PC-9 (cell line): Measurements from ENCODE around the gene SEMA5A. TPM values are rescaled to one million over a fixed set of nuclear protein-coding genes. Genes with fewer than 3 reads are reported as not detected.

ENCODE experiments used
- BruUV-seq: library from RNA; stranded (reverse); fragments of 400-500 nt; replicated peaks from 2 replicates; lab custom pipeline; 2021; lab: Mats Ljungman, UMichigan
- CTCF ChIA-PET: fragments of 300-600 bp; sonication (Branson Sonifier 250); formaldehyde crosslinking; loops from one replicate; lab custom pipeline; 2022; ENCODE audit warnings: antibody characterized with exemption; lab: Charles Lee
- POLR2A ChIA-PET: fragments of 300-600 bp; sonication (Branson Sonifier 250); formaldehyde crosslinking; loops from one replicate; lab custom pipeline; 2022; ENCODE audit warnings: antibody characterized with exemption; ENCODE audit not compliant: unreplicated experiment; lab: Charles Lee
- DNase-seq, 2 experiments: peaks; one replicate each; pipeline versions ENCODE4 v3.0.0 to v3.0.0-alpha.2; 2015 to 2022; ENCODE audit warnings: mixed read lengths in 1 of 2
- H2AFZ ChIP-seq: fragments of 200-600 bp; sonication (generic); 2 replicates; pipeline ENCODE4 v1.8.1; 2017; ENCODE audit warnings: antibody characterized with exemption
- H3F3A ChIP-seq: fragments of 200-600 bp; sonication (generic); 2 replicates; pipeline ENCODE4 v1.8.1; 2017; ENCODE audit warnings: antibody characterized with exemption, mild to moderate bottlenecking, low read depth; ENCODE audit not compliant: insufficient read depth
- H3K27ac ChIP-seq: fragments of 200-600 bp; sonication (generic); 2 replicates; pipeline ENCODE4 v1.6.1; 2016; ENCODE audit warnings: mixed run types
- H3K27me3 ChIP-seq: fragments of 200-600 bp; sonication (generic); 2 replicates; pipeline ENCODE4 v1.6.1; 2016; ENCODE audit warnings: low read depth, mixed run types; ENCODE audit not compliant: insufficient read depth
- H3K36me3 ChIP-seq: fragments of 200-600 bp; sonication (generic); 2 replicates; pipeline ENCODE4 v1.6.1; 2016; ENCODE audit warnings: low read depth, mixed run types
- H3K4me1 ChIP-seq: fragments of 200-600 bp; sonication (generic); replicated peaks from 2 replicates; pipeline ENCODE4 v1.6.1; 2016; ENCODE audit warnings: mixed run types; ENCODE audit not compliant: insufficient read depth
- H3K4me2 ChIP-seq: fragments of 200-600 bp; sonication (generic); 2 replicates; pipeline ENCODE4 v1.6.1; 2017; ENCODE audit warnings: mixed run types
- H3K4me3 ChIP-seq: fragments of 200-600 bp; sonication (generic); 2 replicates; pipeline ENCODE4 v1.6.1; 2016; ENCODE audit warnings: mixed run types
- H3K79me2 ChIP-seq: fragments of 200-600 bp; sonication (generic); 2 replicates; pipeline ENCODE4 v1.6.1; 2017; ENCODE audit warnings: low read depth, mixed run types
- H3K9me2 ChIP-seq: fragments of 200-600 bp; sonication (generic); 2 replicates; pipeline ENCODE4 v1.8.1; 2017; ENCODE audit warnings: mild to moderate bottlenecking; ENCODE audit not compliant: insufficient read depth
- H3K9me3 ChIP-seq: fragments of 200-600 bp; sonication (generic); 2 replicates; pipeline ENCODE4 v1.8.1; 2016; ENCODE audit warnings: low read depth; ENCODE audit not compliant: insufficient read depth
- H4K20me1 ChIP-seq: fragments of 200-600 bp; sonication (generic); 2 replicates; pipeline ENCODE4 v1.8.1; 2017; ENCODE audit not compliant: insufficient read depth
- EZH2 ChIP-seq: fragments of 200-600 bp; sonication (generic); IDR thresholded peaks from 2 replicates; pipeline ENCODE4 v1.8.0; 2017; ENCODE audit warnings: antibody characterized with exemption, low read depth
- intact Hi-C: fragments of 100-400 bp; cut with micrococcal nuclease; formaldehyde crosslinking; loops from one replicate; pipeline ENCODE4 v1.10.0; 2022; ENCODE audit not compliant: unreplicated experiment
- total RNA-seq: library from RNA; stranded (reverse); gene quantifications from 2 replicates; pipeline ENCODE4 v1.2.3, GENCODE V29; 2021
- TF ChIP-seq, protein P1 (sequence below): fragments of 200-600 bp; sonication (generic); conservative IDR thresholded peaks from 2 replicates; pipeline ENCODE4 v1.6.1; 2017; ENCODE audit warnings: mixed run types, antibody characterized with exemption, mild to moderate bottlenecking, moderate library complexity

SEMA5A gene
- total RNA-seq, 1 experiment from 2014 or later = not detected

DNA sequence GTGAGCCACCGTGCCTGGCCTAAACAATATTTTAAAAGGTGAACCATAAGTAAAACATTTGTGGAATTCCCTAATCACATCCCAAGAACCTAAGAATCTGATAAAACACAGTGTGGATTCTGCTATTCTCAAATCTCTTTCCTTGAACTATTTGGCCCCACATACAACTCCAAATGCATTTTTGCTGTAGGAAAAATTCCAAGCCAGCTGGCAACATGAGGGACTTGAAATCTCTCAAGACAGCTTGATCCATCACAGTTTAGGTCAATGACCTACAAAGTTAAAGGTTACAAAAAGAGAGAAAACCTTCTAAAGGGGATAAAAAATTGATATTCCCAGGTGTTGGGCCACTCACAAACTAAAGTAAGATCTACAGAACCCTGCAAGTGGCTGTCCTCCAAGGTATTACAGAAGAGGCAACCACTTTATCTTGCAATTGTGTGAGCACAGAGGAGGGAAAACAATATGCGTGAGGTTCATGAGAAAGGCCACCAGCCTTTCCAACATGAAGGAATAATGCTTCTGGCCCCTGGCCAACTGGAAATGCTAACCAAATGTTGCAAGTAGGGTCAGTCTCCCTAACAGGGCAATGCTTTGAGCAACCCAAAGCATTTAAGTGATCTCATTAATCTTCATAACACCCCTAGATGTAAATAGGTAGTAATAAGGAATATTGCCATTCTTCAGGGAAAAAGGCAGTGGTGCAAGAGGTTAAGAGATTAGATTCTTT, 221.4 kb downstream of the SEMA5A start:
- H3K27me3 ChIP-seq = no peaks in the 10 kb centered on the region
- no peak overlapping the region for H3K27ac ChIP-seq
- peaks cover 16% of the 10 kb centered on the region for H3K4me1 ChIP-seq
- ChIA-PET POLR2A (no interaction called here), CTCF (no interaction called here)
- H3K4me2 ChIP-seq = no peak overlapping the region
- no peaks in the 10 kb centered on the region for H4K20me1 ChIP-seq
- H3F3A ChIP-seq = no peaks in the 10 kb centered on the region
- no peaks in the 10 kb centered on the region for H3K9me2 ChIP-seq
- no peaks in the 10 kb centered on the region for H3K36me3 ChIP-seq
- DNase-seq = no peak
- H3K79me2 ChIP-seq = no peaks in the 10 kb centered on the region
- H3K9me3 ChIP-seq = no peaks in the 10 kb centered on the region
- intact Hi-C loops = no loop called here
- H2AFZ ChIP-seq = no peak overlapping the region
- TF ChIP-seq EZH2 = no peak
- TF ChIP-seq, protein P1, sequence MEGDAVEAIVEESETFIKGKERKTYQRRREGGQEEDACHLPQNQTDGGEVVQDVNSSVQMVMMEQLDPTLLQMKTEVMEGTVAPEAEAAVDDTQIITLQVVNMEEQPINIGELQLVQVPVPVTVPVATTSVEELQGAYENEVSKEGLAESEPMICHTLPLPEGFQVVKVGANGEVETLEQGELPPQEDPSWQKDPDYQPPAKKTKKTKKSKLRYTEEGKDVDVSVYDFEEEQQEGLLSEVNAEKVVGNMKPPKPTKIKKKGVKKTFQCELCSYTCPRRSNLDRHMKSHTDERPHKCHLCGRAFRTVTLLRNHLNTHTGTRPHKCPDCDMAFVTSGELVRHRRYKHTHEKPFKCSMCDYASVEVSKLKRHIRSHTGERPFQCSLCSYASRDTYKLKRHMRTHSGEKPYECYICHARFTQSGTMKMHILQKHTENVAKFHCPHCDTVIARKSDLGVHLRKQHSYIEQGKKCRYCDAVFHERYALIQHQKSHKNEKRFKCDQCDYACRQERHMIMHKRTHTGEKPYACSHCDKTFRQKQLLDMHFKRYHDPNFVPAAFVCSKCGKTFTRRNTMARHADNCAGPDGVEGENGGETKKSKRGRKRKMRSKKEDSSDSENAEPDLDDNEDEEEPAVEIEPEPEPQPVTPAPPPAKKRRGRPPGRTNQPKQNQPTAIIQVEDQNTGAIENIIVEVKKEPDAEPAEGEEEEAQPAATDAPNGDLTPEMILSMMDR = no peak
- no peak overlapping the region for H3K4me3 ChIP-seq
- BruUV-seq = no TSS peak

- Histone ChIP-seq H3K9me3 (no peaks in the 10 kb centered on the region), H2AFZ (no peak overlapping the region), H3K9me2 (no peaks in the 10 kb centered on the region), H3K27me3 (no peaks in the 10 kb centered on the region), H3K36me3 (no peaks in the 10 kb centered on the region), H3K27ac (no peak overlapping the region), H3F3A (peaks cover 13% of the 10 kb centered on the region), H3K4me2 (no peak overlapping the region), H3K4me1 (peaks cover 32% of the 10 kb centered on the region), H4K20me1 (no peaks in the 10 kb centered on the region), H3K4me3 (no peak overlapping the region), H3K79me2 (no peaks in the 10 kb centered on the region)
- TF ChIP-seq, protein P1 = no peak
- TF ChIP-seq EZH2 = no peak
- DNase-seq = no peak
- CTCF ChIA-PET = no interaction called here
- POLR2A ChIA-PET = no interaction called here
- no TSS peak for BruUV-seq
- intact Hi-C loops = no loop called here
Measured at GRCh38 chr5:9320652-9321051, 225.2 kb downstream of the SEMA5A start.

- BruUV-seq = no TSS peak
- H3F3A ChIP-seq = peaks cover 14% of the 10 kb centered on the region
- TF ChIP-seq, protein P1 = no peak
- TF ChIP-seq EZH2 = no peak
- no peaks in the 10 kb centered on the region for H3K27me3 ChIP-seq
- no peak for DNase-seq
- no peak overlapping the region for H3K4me2 ChIP-seq
- no peaks in the 10 kb centered on the region for H3K36me3 ChIP-seq
- CTCF ChIA-PET = no interaction called here
- no peak overlapping the region for H3K27ac ChIP-seq
- no peaks in the 10 kb centered on the region for H3K9me2 ChIP-seq
- H3K4me1 ChIP-seq = peaks cover 29% of the 10 kb centered on the region
- no peaks in the 10 kb centered on the region for H4K20me1 ChIP-seq
- H2AFZ ChIP-seq = no peak overlapping the region
- H3K9me3 ChIP-seq = no peaks in the 10 kb centered on the region
- H3K4me3 ChIP-seq = no peak overlapping the region
- no peaks in the 10 kb centered on the region for H3K79me2 ChIP-seq
- intact Hi-C loops = no loop called here
- POLR2A ChIA-PET = no interaction called here
Measured at GRCh38 chr5:9318031-9318430, 227.8 kb downstream of the SEMA5A start.
